GM19035 (cell line): ENCODE data around the gene CDR2L.
A peak's percentile ranks its signal among the peaks of the same experiment; 100 is the strongest.
"Not testable (repeated sequence)": the region's sequence is repeated elsewhere in the genome, so short reads cannot be mapped to it uniquely, and the experiment has no call there.

Experiments
- ATAC-seq: cut with Tn5 transposase; IDR thresholded peaks from one replicate; pipeline ENCODE4 v1.9.1; 2021; ENCODE audit not compliant: unreplicated experiment

CDR2L gene

GRCh38 chr17:75006653-75007052 lies 19.2 kb downstream of the CDR2L start:
- no peak for ATAC-seq

- ATAC-seq, result no peak
Measured at GRCh38 chr17:75008373-75008772, 20.9 kb downstream of the CDR2L start.

- ATAC-seq, result no peak
Measured at GRCh38 chr17:75009139-75009724, 21.8 kb downstream of the CDR2L start.

GRCh38 chr17:75010683-75011400 lies 23.4 kb downstream of the CDR2L start:
- no peak for ATAC-seq

- ATAC-seq, result no peak
Measured at GRCh38 chr17:75011401-75012095, 24.1 kb downstream of the CDR2L start.

- ATAC-seq, result no peak
Measured at GRCh38 chr17:75012096-75012345, 24.6 kb downstream of the CDR2L start.

GRCh38 chr17:75012346-75013091 lies 25.1 kb downstream of the CDR2L start, which contains the start of gene MRPL58:
Gene MRPL58, plus strand, starts transcription at chr17:75012670. Its CDS starts 17 bp downstream, at chr17:75012687.
- peak; percentile 93 for ATAC-seq

- no peak for ATAC-seq
Measured at GRCh38 chr17:75013092-75013559, 25.7 kb downstream of the CDR2L start.

- no peak for ATAC-seq
Measured at GRCh38 chr17:75019146-75019545, 31.7 kb downstream of the CDR2L start.

- no peak for ATAC-seq
Measured at GRCh38 chr17:75019710-75020109, 32.3 kb downstream of the CDR2L start.

GRCh38 chr17:75020331-75021110 lies 33.1 kb downstream of the CDR2L start:
- no peak for ATAC-seq

GRCh38 chr17:75024686-75025397 lies 37.4 kb downstream of the CDR2L start:
- ATAC-seq, result no peak

GRCh38 chr17:75025398-75025734 lies 37.9 kb downstream of the CDR2L start:
- ATAC-seq, result not testable (repeated sequence)

- ATAC-seq, result not testable (repeated sequence)
Measured at GRCh38 chr17:75026650-75027049, 39.2 kb downstream of the CDR2L start.

GRCh38 chr17:75030161-75030560 lies 42.7 kb downstream of the CDR2L start:
- no peak for ATAC-seq

- ATAC-seq, result no peak
Measured at GRCh38 chr17:75031972-75032719, 44.7 kb downstream of the CDR2L start.

- ATAC-seq, result no peak
Measured at GRCh38 chr17:75032720-75033280, 45.4 kb downstream of the CDR2L start.

GRCh38 chr17:75033346-75034235 lies 46.2 kb downstream of the CDR2L start:
- peak; percentile 49 for ATAC-seq
